Testis (tissue), 3 donors: ENCODE measurements around the gene TMEM44. TPM values are rescaled to one million over a fixed set of nuclear protein-coding genes. Genes with fewer than 3 reads are reported as not detected.

Source experiments
- DNase-seq: peaks from one replicate; pipeline ENCODE4 v3.0.0-alpha.2; 2019
- H3K27ac ChIP-seq, 2 donors: fragments of 200-600 bp; sonication (generic); one replicate each; pipeline ENCODE4 v1.5.1; 2019
- H3K27me3 ChIP-seq: fragments of 200-600 bp; sonication (generic); one replicate; pipeline ENCODE4 v1.5.1; 2019
- H3K36me3 ChIP-seq: fragments of 200-600 bp; sonication (generic); one replicate; pipeline ENCODE4 v1.5.1; 2017; ENCODE audit warnings: low read depth; ENCODE audit errors: missing control alignments
- H3K4me1 ChIP-seq: fragments of 200-600 bp; sonication (generic); one replicate; pipeline ENCODE4 v1.5.1; 2019
- H3K4me3 ChIP-seq, 2 donors: fragments of 200-600 bp; sonication (generic); one replicate each; pipeline ENCODE4 v1.5.1; 2017 to 2019
- H3K9me3 ChIP-seq: fragments of 200-600 bp; sonication (generic); one replicate; pipeline ENCODE4 v1.5.1; 2017
- POLR2A ChIP-seq: fragments of 450-650 bp; IDR thresholded peaks from one replicate; pipeline ENCODE4 v1.6.1; 2017; ENCODE audit warnings: antibody characterized with exemption, mild to moderate bottlenecking, moderate library complexity
- WGBS, 2 donors: methylation state at CpG; one replicate each; pipeline ENCODE4 v1.1.5; 2018; 5-methylcytosine and 5-hydroxymethylcytosine counted together
- intact Hi-C: fragments of 100-400 bp; cut with DNase I; formaldehyde crosslinking; loops from one replicate; pipeline ENCODE4 v1.15.1; 2023; ENCODE audit warnings: low total_unique reads
- polyA plus RNA-seq: library from polyadenylated mRNA; stranded (reverse); fragments of 350-450 nt; fragmentation: Illumina TruSeq; extraction: RNeasy Lipid Tissue Mini Kit (QIAGEN cat#74804); gene quantifications from one replicate; pipeline ENCODE4 v1.2.3, GENCODE V29; 2014; ENCODE audit warnings: low read depth, low replicate concordance; ENCODE audit not compliant: insufficient read depth
- total RNA-seq, 2 donors: library from RNA; depleted of rRNA; stranded (reverse); fragments of >200 nt; gene quantifications; one replicate each; pipeline ENCODE4 v1.2.3, GENCODE V29; 2016
- TF ChIP-seq, protein P1 (sequence below), 3 experiments: fragments of 450-650 bp in 2 of 3; fragments of 200-600 bp in 1 of 3; sonication (generic) in 1 of 3; IDR thresholded peaks; one replicate each; pipeline ENCODE4 v1.5.1; 2016 to 2019; ENCODE audit warnings: antibody characterized with exemption in 3 of 3, mild to moderate bottlenecking in 2 of 3, moderate library complexity in 1 of 3

Gene TMEM44
- total and polyA plus RNA-seq, 3 donors from 2014 or later, result 6.8 to 14.9 (median 10.7) TPM

DNA sequence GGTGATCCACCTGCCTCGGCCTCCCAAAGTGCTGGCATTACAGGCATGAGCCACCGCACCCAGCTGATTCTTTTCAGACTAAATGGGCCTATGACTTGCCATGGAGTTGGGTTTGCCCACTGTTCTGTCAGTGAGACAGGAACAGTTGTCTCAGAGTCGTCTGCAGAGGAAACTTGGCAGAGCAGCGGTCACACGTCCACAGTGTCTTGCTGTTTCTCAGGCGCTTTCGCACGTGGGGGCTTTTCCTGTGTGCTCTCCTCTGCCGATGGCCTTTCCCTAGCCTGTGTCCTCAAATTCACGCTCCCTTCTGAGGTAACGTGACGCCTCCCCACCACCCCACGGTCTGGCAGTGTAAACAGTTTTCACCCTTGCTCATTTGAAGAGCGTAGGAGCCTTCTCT is 11.3 kb downstream of the TMEM44 start:
- intact Hi-C loops, result no loop called here
- Histone ChIP-seq H3K4me1 (no peaks in the 10 kb centered on the region), H3K4me3 (no peak overlapping the region), H3K27ac (no peak overlapping the region), H3K36me3 (no peaks in the 10 kb centered on the region), H3K9me3 (no peaks in the 10 kb centered on the region), H3K27me3 (no peaks in the 10 kb centered on the region)
- TF ChIP-seq, protein P1, sequence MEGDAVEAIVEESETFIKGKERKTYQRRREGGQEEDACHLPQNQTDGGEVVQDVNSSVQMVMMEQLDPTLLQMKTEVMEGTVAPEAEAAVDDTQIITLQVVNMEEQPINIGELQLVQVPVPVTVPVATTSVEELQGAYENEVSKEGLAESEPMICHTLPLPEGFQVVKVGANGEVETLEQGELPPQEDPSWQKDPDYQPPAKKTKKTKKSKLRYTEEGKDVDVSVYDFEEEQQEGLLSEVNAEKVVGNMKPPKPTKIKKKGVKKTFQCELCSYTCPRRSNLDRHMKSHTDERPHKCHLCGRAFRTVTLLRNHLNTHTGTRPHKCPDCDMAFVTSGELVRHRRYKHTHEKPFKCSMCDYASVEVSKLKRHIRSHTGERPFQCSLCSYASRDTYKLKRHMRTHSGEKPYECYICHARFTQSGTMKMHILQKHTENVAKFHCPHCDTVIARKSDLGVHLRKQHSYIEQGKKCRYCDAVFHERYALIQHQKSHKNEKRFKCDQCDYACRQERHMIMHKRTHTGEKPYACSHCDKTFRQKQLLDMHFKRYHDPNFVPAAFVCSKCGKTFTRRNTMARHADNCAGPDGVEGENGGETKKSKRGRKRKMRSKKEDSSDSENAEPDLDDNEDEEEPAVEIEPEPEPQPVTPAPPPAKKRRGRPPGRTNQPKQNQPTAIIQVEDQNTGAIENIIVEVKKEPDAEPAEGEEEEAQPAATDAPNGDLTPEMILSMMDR (IDR thresholded peaks at IDR 0.05), result no peak
- TF ChIP-seq POLR2A, result no peak
- no peak for DNase-seq
- 91 to 94% methylated on average over 14 of the region's 14 CpGs for WGBS, 2 donors

DNA sequence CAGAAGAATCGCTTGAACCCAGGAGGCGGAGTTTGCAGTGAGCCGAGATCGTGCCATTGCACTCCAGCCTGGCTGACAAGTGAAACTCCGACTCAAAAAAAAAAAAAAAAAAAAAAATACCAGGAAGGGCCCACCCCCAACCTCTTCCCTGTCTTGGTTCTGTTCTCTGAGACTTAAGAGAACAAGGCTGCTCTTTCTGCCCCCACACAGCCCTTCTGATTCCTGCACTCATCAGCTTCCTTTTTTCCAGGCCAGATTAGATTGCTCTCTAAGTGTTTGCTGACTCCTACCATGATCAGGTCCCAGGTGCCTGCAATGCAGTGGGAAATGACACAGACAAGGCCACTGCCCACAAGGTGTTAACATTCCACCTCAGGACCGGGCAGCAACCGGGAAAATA is 13.0 kb downstream of the TMEM44 start:
- TF ChIP-seq, protein P1 (IDR thresholded peaks at IDR 0.05), result no peak
- TF ChIP-seq POLR2A, result no peak
- no peak for DNase-seq
- WGBS, 2 donors, result 91 to 93% methylated on average over 7 of the region's 7 CpGs
- Histone ChIP-seq H3K4me1 (no peaks in the 10 kb centered on the region), H3K36me3 (no peaks in the 10 kb centered on the region), H3K27me3 (no peaks in the 10 kb centered on the region), H3K4me3 (no peak overlapping the region), H3K9me3 (no peaks in the 10 kb centered on the region), H3K27ac (no peak overlapping the region)
- intact Hi-C loops, result no loop called here

DNA sequence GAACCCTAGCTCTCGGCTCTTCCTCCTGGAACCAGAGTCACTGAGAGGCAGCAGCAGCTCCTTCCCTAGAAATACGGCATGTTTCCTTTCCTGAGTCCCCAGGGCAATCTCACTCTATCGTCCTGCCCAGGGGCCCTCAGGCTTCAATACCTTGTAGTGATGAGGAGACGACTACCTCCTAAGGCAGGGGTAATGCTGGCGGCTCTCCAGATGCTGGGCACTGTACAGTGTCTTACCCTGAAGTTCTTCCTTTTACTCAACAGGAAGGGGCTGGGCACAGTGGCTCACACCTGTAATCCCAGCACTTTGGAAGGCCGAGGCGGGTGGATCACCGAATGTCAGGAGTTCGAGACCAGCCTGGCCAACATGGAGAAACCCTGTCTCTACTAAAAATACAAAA is 13.5 kb downstream of the TMEM44 start:
- Histone ChIP-seq H3K9me3 (no peaks in the 10 kb centered on the region), H3K27me3 (no peaks in the 10 kb centered on the region), H3K36me3 (no peaks in the 10 kb centered on the region), H3K4me3 (no peak overlapping the region), H3K27ac (no peak overlapping the region), H3K4me1 (no peaks in the 10 kb centered on the region)
- no peak for DNase-seq
- TF ChIP-seq, protein P1 (IDR thresholded peaks at IDR 0.05), result no peak
- TF ChIP-seq POLR2A, result no peak
- intact Hi-C loops, result no loop called here
- 90 to 91% methylated on average over 8 to 9 of the region's 9 CpGs for WGBS, 2 donors

DNA sequence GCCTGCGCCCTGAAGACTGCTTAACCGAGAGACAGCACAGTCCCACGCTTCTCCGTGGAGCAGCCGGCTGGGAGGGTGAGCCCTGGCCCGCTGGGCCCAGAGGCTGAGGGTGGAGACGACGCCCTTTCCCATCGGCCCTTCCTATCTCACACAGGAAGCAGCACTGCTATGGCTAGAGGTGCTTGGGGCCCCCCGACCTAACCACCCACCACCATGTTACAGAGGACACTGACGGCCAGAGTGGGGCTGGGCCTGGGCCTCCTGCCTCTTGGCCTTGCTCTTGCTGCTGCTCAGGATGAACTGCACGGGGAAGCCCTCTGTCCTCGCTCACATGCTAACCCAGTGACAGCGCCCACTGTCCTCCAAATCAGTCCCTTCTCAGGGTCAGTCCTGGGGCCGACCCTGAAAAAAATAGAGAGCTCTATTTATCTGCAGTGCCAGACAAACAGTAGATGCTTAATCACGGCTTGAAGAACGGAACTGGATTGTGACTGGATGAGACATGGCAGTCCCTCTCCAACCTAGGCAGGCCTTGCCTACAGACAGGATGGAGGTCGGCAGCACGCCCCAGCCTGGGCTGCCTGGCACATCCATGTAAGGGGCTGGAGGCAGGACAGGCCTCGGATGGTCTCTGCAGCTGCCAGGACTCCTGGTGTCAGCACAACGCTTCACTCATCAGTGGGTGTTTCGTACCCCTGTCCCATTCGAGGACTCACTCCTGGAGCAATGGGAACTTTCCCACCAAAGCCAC is 14.2 kb downstream of the TMEM44 start:
- H3K4me3 ChIP-seq, result no peak overlapping the region
- WGBS, 2 donors, result 84 to 88% methylated on average over 23 of the region's 23 CpGs
- intact Hi-C loops, result no loop called here
- H3K4me1 ChIP-seq, result no peaks in the 10 kb centered on the region
- DNase-seq, result no peak
- H3K9me3 ChIP-seq, result no peaks in the 10 kb centered on the region
- no peak for TF ChIP-seq POLR2A
- TF ChIP-seq, protein P1 (IDR thresholded peaks at IDR 0.05), result no peak
- H3K27ac ChIP-seq, result no peak overlapping the region
- no peaks in the 10 kb centered on the region for H3K27me3 ChIP-seq
- H3K36me3 ChIP-seq, result no peaks in the 10 kb centered on the region

DNA sequence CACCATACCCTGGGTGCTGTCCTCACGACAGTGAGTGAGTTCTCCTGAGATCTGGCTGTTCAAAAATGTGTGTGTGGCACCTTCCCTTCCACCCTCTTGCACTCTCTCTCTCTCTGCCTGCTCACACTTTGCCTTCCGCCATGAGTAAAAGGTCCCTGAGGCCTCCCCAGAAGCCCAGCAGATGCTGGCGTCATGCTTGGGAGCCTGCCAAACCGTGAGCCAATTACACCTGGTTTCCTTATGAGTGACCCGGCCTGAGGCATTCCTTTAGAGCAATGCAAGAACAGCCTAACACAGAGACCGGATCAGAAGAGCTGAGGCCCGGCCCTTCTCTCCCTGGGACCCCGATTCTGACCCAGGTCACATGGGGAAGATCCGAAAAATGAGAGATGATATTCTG is 15.4 kb downstream of the TMEM44 start:
- H3K27me3 ChIP-seq, result no peaks in the 10 kb centered on the region
- H3K36me3 ChIP-seq, result no peaks in the 10 kb centered on the region
- H3K9me3 ChIP-seq, result no peaks in the 10 kb centered on the region
- no peak overlapping the region for H3K27ac ChIP-seq
- TF ChIP-seq, protein P1 (IDR thresholded peaks at IDR 0.05), result no peak
- no peak for TF ChIP-seq POLR2A
- intact Hi-C loops, result no loop called here
- no peak overlapping the region for H3K4me3 ChIP-seq
- WGBS, 2 donors, result 84 to 90% methylated on average over 8 to 9 of the region's 9 CpGs
- no peak for DNase-seq
- no peaks in the 10 kb centered on the region for H3K4me1 ChIP-seq
